Fibroblast of lung (primary cell): ENCODE measurements around the gene SRCAP.

Source experiments
- EZH2 ChIP-seq: IDR thresholded peaks from 2 replicates; pipeline ENCODE4 v1.5.1; 2012; ENCODE audit warnings: low read length, control low read depth, mild to moderate bottlenecking; ENCODE audit errors: missing control alignments
- TF ChIP-seq, protein P1 (sequence below), 2 donors: IDR thresholded peaks in 1 of 2; conservative IDR thresholded peaks in 1 of 2; 1 replicate in 1 of 2; 2 replicates in 1 of 2; pipeline ENCODE4 v1.5.1; 2011 to 2012; ENCODE audit warnings: low read length in 2 of 2, control low read depth in 1 of 2, inconsistent platforms in 1 of 2, low read depth in 1 of 2, mild to moderate bottlenecking in 1 of 2

DNA sequence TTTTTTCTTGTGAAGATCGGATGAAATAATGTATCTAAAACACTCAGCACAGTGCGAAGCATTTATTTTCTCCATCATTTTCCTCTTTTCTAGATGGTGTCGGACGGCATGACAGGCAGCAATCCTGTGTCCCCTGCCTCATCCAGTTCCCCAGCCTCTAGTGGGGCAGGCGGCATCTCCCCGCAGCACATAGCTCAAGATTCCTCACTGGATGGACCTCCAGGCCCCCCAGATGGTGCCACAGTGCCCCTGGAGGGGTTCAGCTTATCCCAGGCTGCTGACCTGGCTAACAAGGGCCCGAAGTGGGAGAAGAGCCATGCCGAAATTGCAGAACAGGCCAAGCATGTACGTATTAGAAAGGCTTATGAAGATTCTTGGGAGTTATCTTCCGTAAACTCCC lies 5.0 kb downstream of the SRCAP start:
- TF ChIP-seq, protein P1, sequence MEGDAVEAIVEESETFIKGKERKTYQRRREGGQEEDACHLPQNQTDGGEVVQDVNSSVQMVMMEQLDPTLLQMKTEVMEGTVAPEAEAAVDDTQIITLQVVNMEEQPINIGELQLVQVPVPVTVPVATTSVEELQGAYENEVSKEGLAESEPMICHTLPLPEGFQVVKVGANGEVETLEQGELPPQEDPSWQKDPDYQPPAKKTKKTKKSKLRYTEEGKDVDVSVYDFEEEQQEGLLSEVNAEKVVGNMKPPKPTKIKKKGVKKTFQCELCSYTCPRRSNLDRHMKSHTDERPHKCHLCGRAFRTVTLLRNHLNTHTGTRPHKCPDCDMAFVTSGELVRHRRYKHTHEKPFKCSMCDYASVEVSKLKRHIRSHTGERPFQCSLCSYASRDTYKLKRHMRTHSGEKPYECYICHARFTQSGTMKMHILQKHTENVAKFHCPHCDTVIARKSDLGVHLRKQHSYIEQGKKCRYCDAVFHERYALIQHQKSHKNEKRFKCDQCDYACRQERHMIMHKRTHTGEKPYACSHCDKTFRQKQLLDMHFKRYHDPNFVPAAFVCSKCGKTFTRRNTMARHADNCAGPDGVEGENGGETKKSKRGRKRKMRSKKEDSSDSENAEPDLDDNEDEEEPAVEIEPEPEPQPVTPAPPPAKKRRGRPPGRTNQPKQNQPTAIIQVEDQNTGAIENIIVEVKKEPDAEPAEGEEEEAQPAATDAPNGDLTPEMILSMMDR (conservative IDR thresholded peaks at IDR 0.05 in 1 of 2, IDR thresholded peaks at IDR 0.05 in 1 of 2; ENCODE audit: low read depth in 1 of 2, low read length in 2 of 2), result no peak
- TF ChIP-seq EZH2, result no peak
